ENCODE measurements around the gene PLOD2.

Gene PLOD2

GRCh38 chr3:146154316-146154715 is 6.7 kb downstream of the PLOD2 start:
- Histone ChIP-seq H2AFZ (no peak overlapping the region), H3K4me1 (peaks cover 20% of the 10 kb centered on the region), H3K9ac (no peak overlapping the region), H3K9me3 (ENCODE audit: control insufficient read depth, low read length) (no peaks in the 10 kb centered on the region), H3K36me3 (ENCODE audit: control insufficient read depth, insufficient read depth, low read length) (no peaks in the 10 kb centered on the region), H3K27me3 (ENCODE audit: control insufficient read depth, insufficient read depth, low read length) (no peaks in the 10 kb centered on the region), H3K79me2 (peaks cover 36% of the 10 kb centered on the region), H3K4me3 (ENCODE audit: low read depth, low read length) (no peak overlapping the region), H3K27ac (no peak overlapping the region), H3K4me2 (ENCODE audit: low read length) (no peak overlapping the region)
- no peak for TF ChIP-seq CTCF (IDR thresholded peaks at IDR 0.05)

GRCh38 chr3:146153429-146153828 is 7.6 kb downstream of the PLOD2 start:
- Histone ChIP-seq H3K9me3 (ENCODE audit: control insufficient read depth, low read length) (no peaks in the 10 kb centered on the region), H3K36me3 (ENCODE audit: control insufficient read depth, insufficient read depth, low read length) (no peaks in the 10 kb centered on the region), H3K4me3 (ENCODE audit: low read depth, low read length) (no peak overlapping the region), H3K27me3 (ENCODE audit: control insufficient read depth, insufficient read depth, low read length) (no peaks in the 10 kb centered on the region), H3K4me1 (peaks cover 13% of the 10 kb centered on the region), H3K79me2 (peaks cover 41% of the 10 kb centered on the region), H3K9ac (no peak overlapping the region), H2AFZ (no peak overlapping the region), H3K4me2 (ENCODE audit: low read length) (no peak overlapping the region), H3K27ac (peak overlapping the region; percentile 38)
- no peak for TF ChIP-seq CTCF (IDR thresholded peaks at IDR 0.05)

DNA sequence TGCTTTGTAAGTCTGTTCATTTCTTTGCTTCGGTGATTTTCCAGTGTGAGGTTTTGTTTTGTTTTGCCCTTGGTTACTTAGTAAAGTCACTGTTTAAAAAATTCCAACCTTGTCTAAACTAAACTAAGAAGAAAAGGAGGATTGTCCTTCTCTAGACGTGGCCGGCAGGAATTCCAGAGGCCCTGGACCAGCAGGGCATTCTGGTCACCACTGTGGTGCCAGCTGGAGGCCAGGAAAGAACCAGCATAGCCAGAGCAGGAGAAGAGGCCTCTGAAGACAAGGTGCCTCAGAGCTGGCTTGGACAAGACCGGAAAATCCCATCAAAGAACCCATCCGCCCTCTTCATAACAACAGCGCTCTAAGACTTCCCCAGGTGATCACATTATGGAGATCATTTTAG is 8.2 kb downstream of the PLOD2 start:
- Histone ChIP-seq H3K4me2 (ENCODE audit: low read length) (no peak overlapping the region), H3K9ac (no peak overlapping the region)

DNA sequence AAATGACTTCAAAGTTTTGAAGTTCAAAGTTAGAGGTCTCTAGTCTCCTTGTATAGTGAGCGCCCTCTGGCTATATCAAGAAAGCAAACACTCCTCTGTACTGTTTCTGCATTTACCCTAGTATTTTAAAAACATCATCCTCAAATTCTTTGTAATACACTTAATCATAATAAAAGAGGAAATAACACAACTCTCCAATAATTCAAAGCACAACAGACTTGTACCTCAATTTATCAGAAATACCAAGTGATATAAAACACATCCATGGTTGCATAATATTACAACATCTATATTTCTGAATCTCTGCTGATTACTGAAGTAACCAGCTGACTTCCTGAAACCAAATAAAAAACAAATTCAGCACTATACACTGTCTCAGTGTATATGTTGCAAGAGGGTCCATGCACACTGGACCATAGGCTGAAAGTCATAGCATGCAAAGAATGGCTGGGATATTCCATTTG is 12.5 kb downstream of the PLOD2 start:
- Histone ChIP-seq H3K79me2 (peaks cover 55% of the 10 kb centered on the region), H3K36me3 (ENCODE audit: control insufficient read depth, insufficient read depth, low read length) (no peaks in the 10 kb centered on the region), H3K27me3 (ENCODE audit: control insufficient read depth, insufficient read depth, low read length) (no peaks in the 10 kb centered on the region), H3K4me2 (ENCODE audit: low read length) (no peak overlapping the region), H3K4me1 (peaks cover 11% of the 10 kb centered on the region), H3K9me3 (ENCODE audit: control insufficient read depth, low read length) (no peaks in the 10 kb centered on the region), H3K4me3 (ENCODE audit: low read depth, low read length) (no peak overlapping the region), H2AFZ (no peak overlapping the region), H3K27ac (no peak overlapping the region), H3K9ac (no peak overlapping the region)
- peak; percentile 18 for TF ChIP-seq CTCF (IDR thresholded peaks at IDR 0.05)

More for the DNA sequence above, 8.2 kb downstream of the PLOD2 start:
- peaks cover 15% of the 10 kb centered on the region for H3K4me1 ChIP-seq
- H2AFZ ChIP-seq: peak overlapping the region; percentile 8
- H3K27me3 ChIP-seq (ENCODE audit: control insufficient read depth, insufficient read depth, low read length): no peaks in the 10 kb centered on the region
- peak overlapping the region; percentile 38 for H3K27ac ChIP-seq
- H3K4me3 ChIP-seq (ENCODE audit: low read depth, low read length): no peak overlapping the region
- TF ChIP-seq CTCF (IDR thresholded peaks at IDR 0.05): no peak
- no peaks in the 10 kb centered on the region for H3K36me3 ChIP-seq (ENCODE audit: control insufficient read depth, insufficient read depth, low read length)
- peaks cover 42% of the 10 kb centered on the region for H3K79me2 ChIP-seq
- no peaks in the 10 kb centered on the region for H3K9me3 ChIP-seq (ENCODE audit: control insufficient read depth, low read length)

- H3K27me3 ChIP-seq (ENCODE audit: control insufficient read depth, insufficient read depth, low read length): no peaks in the 10 kb centered on the region
- H3K4me1 ChIP-seq: peaks cover 18% of the 10 kb centered on the region
These were observed 15.3 kb downstream of the PLOD2 start for GRCh38 chr3:146145642-146146041.

More at GRCh38 chr3:146145642-146146041, 15.3 kb downstream of the PLOD2 start:
- H3K4me3 ChIP-seq (ENCODE audit: low read depth, low read length): no peak overlapping the region
- no peak overlapping the region for H2AFZ ChIP-seq
- H3K9me3 ChIP-seq (ENCODE audit: control insufficient read depth, low read length): no peaks in the 10 kb centered on the region
- H3K27ac ChIP-seq: no peak overlapping the region
- no peak overlapping the region for H3K4me2 ChIP-seq (ENCODE audit: low read length)
- peaks cover 40% of the 10 kb centered on the region for H3K79me2 ChIP-seq
- no peak overlapping the region for H3K9ac ChIP-seq
- no peaks in the 10 kb centered on the region for H3K36me3 ChIP-seq (ENCODE audit: control insufficient read depth, insufficient read depth, low read length)
- TF ChIP-seq CTCF (IDR thresholded peaks at IDR 0.05): no peak

All from parathyroid adenoma (tissue), 2 donors.